GM12878 (cell line): Measurements from ENCODE around the gene ZBTB8OS. TPM values are rescaled to one million over a fixed set of nuclear protein-coding genes. Genes with fewer than 3 reads are reported as not detected.

Source experiments
- ATAC-seq: fragments of 200-7000 bp; cut with Tn5 transposase; 3 replicates; pipeline ENCODE4 v1.9.1; 2020; ENCODE audit warnings: mild to moderate bottlenecking, moderate library complexity
- BruUV-seq: library from RNA; stranded (reverse); fragments of 400-500 nt; replicated peaks from 2 replicates; lab custom pipeline; 2021; lab: Mats Ljungman, UMichigan
- CTCF ChIA-PET: fragments of 300-600 bp; sonication (Branson Sonifier 250); formaldehyde crosslinking; extraction: SDS; loops from one replicate; lab custom pipeline; 2021; ENCODE audit warnings: inconsistent platforms; lab: Yijun Ruan, JAX
- POLR2A ChIA-PET: fragments of 350-600 bp; formaldehyde crosslinking; extraction: SDS; loops from one replicate; lab custom pipeline; 2021; ENCODE audit warnings: inconsistent platforms; lab: Charles Lee
- RAD21 ChIA-PET: fragments of 300-600 bp; sonication (Branson Sonifier 250); formaldehyde crosslinking; loops from one replicate; lab custom pipeline; 2023; ENCODE audit warnings: antibody characterized with exemption; ENCODE audit not compliant: unreplicated experiment; lab: Charles Lee
- SMC1A ChIA-PET: fragments of 300-600 bp; sonication (Branson Sonifier 250); formaldehyde crosslinking; loops from one replicate; lab custom pipeline; 2023; ENCODE audit not compliant: unreplicated experiment, uncharacterized antibody; lab: Charles Lee
- DNase-seq: peaks from one replicate; pipeline ENCODE4 v3.0.0-alpha.2; 2011; ENCODE audit warnings: low read depth, low spot score
- FAIRE-seq: peaks from 3 replicates; lab custom pipeline; 2011; peaks lifted over from hg19 to GRCh38; lab: Jason Lieb, UNC
- H2AFZ ChIP-seq: 2 replicates; pipeline ENCODE4 v1.6.0; 2011; ENCODE audit warnings: low read depth, low read length, control low read depth; ENCODE audit not compliant: control insufficient read depth
- H3K27ac ChIP-seq: 2 replicates; pipeline ENCODE4 v1.5.1; 2011; ENCODE audit warnings: control low read depth; ENCODE audit not compliant: control insufficient read depth, insufficient read depth
- H3K27me3 ChIP-seq, 2 experiments: replicated peaks in 1 of 2; 2 replicates each; pipeline versions ENCODE4 v1.6.0 to v1.6.1; 2011; ENCODE audit warnings: low read length in 1 of 2; ENCODE audit not compliant: control insufficient read depth in 2 of 2, insufficient read depth in 2 of 2
- H3K36me3 ChIP-seq, 2 experiments: 2 replicates each; pipeline ENCODE4 v1.5.1; 2011; ENCODE audit warnings: low read length in 1 of 2; ENCODE audit not compliant: control insufficient read depth in 2 of 2, insufficient read depth in 2 of 2
- H3K4me1 ChIP-seq: 2 replicates; pipeline ENCODE4 v1.6.1; 2011; ENCODE audit warnings: mild to moderate bottlenecking, low read length, moderate library complexity, mixed read lengths; ENCODE audit not compliant: control insufficient read depth, insufficient read depth
- H3K4me2 ChIP-seq: 2 replicates; pipeline ENCODE4 v1.6.0; 2011; ENCODE audit warnings: control low read depth; ENCODE audit not compliant: control insufficient read depth, insufficient read depth
- H3K4me3 ChIP-seq: fragments of 200-600 bp; sonication (generic); 2 replicates; pipeline ENCODE4 v1.5.1; 2016
- H3K79me2 ChIP-seq: 2 replicates; pipeline ENCODE4 v1.6.0; 2011; ENCODE audit warnings: low read length; ENCODE audit not compliant: control insufficient read depth, insufficient read depth
- H3K9ac ChIP-seq: 2 replicates; pipeline ENCODE4 v1.8.0; 2011; ENCODE audit warnings: low read length, control low read depth, mixed read lengths; ENCODE audit not compliant: control insufficient read depth, insufficient read depth
- H3K9me3 ChIP-seq: replicated peaks from 3 replicates; pipeline ENCODE4 v1.5.1; 2011; ENCODE audit warnings: mild to moderate bottlenecking, low read length; ENCODE audit not compliant: control insufficient read depth, insufficient read depth
- H4K20me1 ChIP-seq: 2 replicates; pipeline ENCODE4 v1.6.0; 2011; ENCODE audit not compliant: control insufficient read depth, insufficient read depth
- WGBS: methylation state at CpG from one replicate; pipeline ENCODE4 v1.1.6; 2016; ENCODE audit warnings: low lambda C conversion rate; ENCODE audit not compliant: insufficient replicate concordance, insufficient coverage; ENCODE audit errors: missing lambda C conversion rate; 5-methylcytosine and 5-hydroxymethylcytosine counted together
- in situ Hi-C: fragments of 300-500 bp; cut with MboI; formaldehyde crosslinking; loops from 9 replicates; pipeline ENCODE4 v1.14.3; 2018; ENCODE audit warnings: mixed read lengths
- intact Hi-C: fragments of 100-400 bp; cut with micrococcal nuclease; formaldehyde crosslinking; loops from one replicate; pipeline ENCODE4 v1.14.2; 2022; ENCODE audit not compliant: unreplicated experiment
- polyA plus RNA-seq, 11 experiments: library from polyadenylated mRNA; depleted of rRNA in 4 of 11; unstranded in 6 of 11; stranded (reverse) in 5 of 11; fragments of >200 nt; fragmentation: Nextera tagmentation in 4 of 11; fragmentation: Illumina TruSeq in 1 of 11; extraction: Ambion mirVana in 4 of 11; extraction: Trizol in 1 of 11; gene quantifications; 1 replicate in 1 of 11; 2 replicates in 10 of 11; pipeline versions ENCODE4 v1.2.1 to v1.2.3, GENCODE V29; 2011 to 2016; ENCODE audit warnings: inconsistent platforms in 2 of 11, missing spikeins in 2 of 11, low read depth in 1 of 11
- total RNA-seq, 4 experiments: library from RNA; depleted of rRNA in 3 of 4; stranded (reverse); fragments of >200 nt in 3 of 4; fragmentation: Illumina TruSeq in 1 of 4; extraction: Trizol in 1 of 4; gene quantifications; 2 replicates each; pipeline versions ENCODE4 v1.2.1 to v1.2.3, GENCODE V29; 2013 to 2021
- TF ChIP-seq, protein P1 (sequence below): fragments of 450-650 bp; IDR thresholded peaks from 2 replicates; pipeline ENCODE4 v1.6.1; 2016; ENCODE audit warnings: mild to moderate bottlenecking

Gene ZBTB8OS
- total and polyA plus RNA-seq, 10 of the 15 experiments (the other 5 are each of a cell fraction or from before 2014, with no cell fraction given): 77.8 to 350 (median 139) TPM

GRCh38 chr1:32636914-32637645 lies 13.3 kb downstream of the ZBTB8OS start:
- DNase-seq: no peak
- 94% methylated on average over 12 of the region's 16 CpGs for WGBS
- H3K27ac ChIP-seq: no peak overlapping the region
- POLR2A ChIA-PET: interaction anchor here (0.7 kb wide), 1 partner anchor 759 kb away, joined by 4 read pairs; no protein-coding TSS in a partner anchor
- TF ChIP-seq, protein P1, sequence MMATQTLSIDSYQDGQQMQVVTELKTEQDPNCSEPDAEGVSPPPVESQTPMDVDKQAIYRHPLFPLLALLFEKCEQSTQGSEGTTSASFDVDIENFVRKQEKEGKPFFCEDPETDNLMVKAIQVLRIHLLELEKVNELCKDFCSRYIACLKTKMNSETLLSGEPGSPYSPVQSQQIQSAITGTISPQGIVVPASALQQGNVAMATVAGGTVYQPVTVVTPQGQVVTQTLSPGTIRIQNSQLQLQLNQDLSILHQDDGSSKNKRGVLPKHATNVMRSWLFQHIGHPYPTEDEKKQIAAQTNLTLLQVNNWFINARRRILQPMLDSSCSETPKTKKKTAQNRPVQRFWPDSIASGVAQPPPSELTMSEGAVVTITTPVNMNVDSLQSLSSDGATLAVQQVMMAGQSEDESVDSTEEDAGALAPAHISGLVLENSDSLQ: no peak
- TF ChIP-seq, all 136 proteins: peak for 0
- peaks cover 44% of the 10 kb centered on the region for H3K79me2 ChIP-seq
- in situ Hi-C loops: no loop called here
- no peaks in the 10 kb centered on the region for H3K9me3 ChIP-seq
- no peaks in the 10 kb centered on the region for H3K27me3 ChIP-seq
- no peak overlapping the region for H3K4me3 ChIP-seq
- H4K20me1 ChIP-seq: no peaks in the 10 kb centered on the region
- no peak overlapping the region for H3K9ac ChIP-seq
- no peak overlapping the region for H3K4me2 ChIP-seq
- no peak for ATAC-seq
- no peak for FAIRE-seq
- RAD21 ChIA-PET: interaction anchor here (0.6 to 1.6 kb wide), 2 partner anchors 13 to 68 kb away, joined by 3 read pairs; no protein-coding TSS in a partner anchor
- CTCF ChIA-PET: interaction anchor here (1.2 to 1.4 kb wide), 2 partner anchors 9 to 75 kb away, joined by 3 read pairs; no protein-coding TSS in a partner anchor
- SMC1A ChIA-PET: interaction anchor here (1.1 kb wide), 2 partner anchors 14 to 18 kb away, joined by 3 read pairs; no protein-coding TSS in a partner anchor
- peaks cover 0 to 9% of the 10 kb centered on the region in 2 experiments; a peak in 2 of 4 replicates for H3K36me3 ChIP-seq
- no peaks in the 10 kb centered on the region for H3K4me1 ChIP-seq
- no peak overlapping the region for H2AFZ ChIP-seq
- no TSS peak for BruUV-seq
- intact Hi-C loops: no loop called here
